ENCODE data around the gene RNASE12.

The RNASE12 gene

GRCh38 chr14:20592574-20592973, 1.4 kb upstream of the RNASE12 start:
- TF ChIP-seq USF1 (IDR thresholded peaks at IDR 0.05) = no peak
- TF ChIP-seq, protein P1, sequence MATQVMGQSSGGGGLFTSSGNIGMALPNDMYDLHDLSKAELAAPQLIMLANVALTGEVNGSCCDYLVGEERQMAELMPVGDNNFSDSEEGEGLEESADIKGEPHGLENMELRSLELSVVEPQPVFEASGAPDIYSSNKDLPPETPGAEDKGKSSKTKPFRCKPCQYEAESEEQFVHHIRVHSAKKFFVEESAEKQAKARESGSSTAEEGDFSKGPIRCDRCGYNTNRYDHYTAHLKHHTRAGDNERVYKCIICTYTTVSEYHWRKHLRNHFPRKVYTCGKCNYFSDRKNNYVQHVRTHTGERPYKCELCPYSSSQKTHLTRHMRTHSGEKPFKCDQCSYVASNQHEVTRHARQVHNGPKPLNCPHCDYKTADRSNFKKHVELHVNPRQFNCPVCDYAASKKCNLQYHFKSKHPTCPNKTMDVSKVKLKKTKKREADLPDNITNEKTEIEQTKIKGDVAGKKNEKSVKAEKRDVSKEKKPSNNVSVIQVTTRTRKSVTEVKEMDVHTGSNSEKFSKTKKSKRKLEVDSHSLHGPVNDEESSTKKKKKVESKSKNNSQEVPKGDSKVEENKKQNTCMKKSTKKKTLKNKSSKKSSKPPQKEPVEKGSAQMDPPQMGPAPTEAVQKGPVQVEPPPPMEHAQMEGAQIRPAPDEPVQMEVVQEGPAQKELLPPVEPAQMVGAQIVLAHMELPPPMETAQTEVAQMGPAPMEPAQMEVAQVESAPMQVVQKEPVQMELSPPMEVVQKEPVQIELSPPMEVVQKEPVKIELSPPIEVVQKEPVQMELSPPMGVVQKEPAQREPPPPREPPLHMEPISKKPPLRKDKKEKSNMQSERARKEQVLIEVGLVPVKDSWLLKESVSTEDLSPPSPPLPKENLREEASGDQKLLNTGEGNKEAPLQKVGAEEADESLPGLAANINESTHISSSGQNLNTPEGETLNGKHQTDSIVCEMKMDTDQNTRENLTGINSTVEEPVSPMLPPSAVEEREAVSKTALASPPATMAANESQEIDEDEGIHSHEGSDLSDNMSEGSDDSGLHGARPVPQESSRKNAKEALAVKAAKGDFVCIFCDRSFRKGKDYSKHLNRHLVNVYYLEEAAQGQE (IDR thresholded peaks at IDR 0.05; ENCODE audit: low read depth) = no peak

- TF ChIP-seq TEAD4 (IDR thresholded peaks at IDR 0.05) = no peak
- TF ChIP-seq MAX (IDR thresholded peaks at IDR 0.05) = no peak
- TF ChIP-seq TAF1 (IDR thresholded peaks at IDR 0.05; ENCODE audit: low read depth) = no peak
- no peak for TF ChIP-seq USF1 (IDR thresholded peaks at IDR 0.05)
- TF ChIP-seq ZBTB7A (IDR thresholded peaks at IDR 0.05; ENCODE audit: low read depth) = no peak
- no peak for TF ChIP-seq YY1 (IDR thresholded peaks at IDR 0.05; ENCODE audit: low read depth)
- no peak for TF ChIP-seq CREB1 (IDR thresholded peaks at IDR 0.05; ENCODE audit: low read depth)
- no peak for TF ChIP-seq EGR1 (IDR thresholded peaks at IDR 0.05)
- no peak for TF ChIP-seq FOXM1 (IDR thresholded peaks at IDR 0.05; ENCODE audit: borderline replicate concordance, low read depth)
- TF ChIP-seq, protein P1 (IDR thresholded peaks at IDR 0.05; ENCODE audit: low read depth) = no peak
- no peak for TF ChIP-seq RAD21 (IDR thresholded peaks at IDR 0.05; ENCODE audit: low read depth)
- no peak for TF ChIP-seq TCF12 (IDR thresholded peaks at IDR 0.05; ENCODE audit: low read depth)
- TF ChIP-seq CEBPB (IDR thresholded peaks at IDR 0.05) = no peak
- no peak for TF ChIP-seq EP300 (IDR thresholded peaks at IDR 0.05; ENCODE audit: borderline replicate concordance)
- TF ChIP-seq NFIC (IDR thresholded peaks at IDR 0.05) = no peak
Measured at GRCh38 chr14:20587489-20588154, 3.6 kb downstream of the RNASE12 start, which contains the start of gene RNASE11. Gene RNASE11, minus strand, starts transcription at chr14:20588001.

DNA sequence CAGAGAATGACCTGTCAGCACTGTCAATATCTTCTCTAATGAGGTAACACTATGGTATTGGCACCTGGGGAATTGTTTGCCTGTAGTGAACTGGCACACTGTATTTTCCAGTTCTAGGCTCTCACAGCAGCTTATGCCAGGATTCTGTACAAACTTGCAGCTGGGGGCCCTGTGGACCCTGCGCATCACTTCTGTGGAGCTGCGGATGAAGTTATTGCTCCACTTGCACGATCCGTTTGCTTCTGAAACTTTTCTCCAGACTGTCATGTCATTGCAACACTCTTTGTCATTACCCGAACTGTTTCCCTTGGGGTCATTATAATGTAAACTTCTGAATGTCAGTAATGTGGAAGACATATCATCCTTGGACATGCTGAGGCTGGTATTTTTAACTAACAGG, 7.3 kb downstream of the RNASE12 start:
- no peak for TF ChIP-seq CEBPB (IDR thresholded peaks at IDR 0.05)
- TF ChIP-seq FOXM1 (IDR thresholded peaks at IDR 0.05; ENCODE audit: borderline replicate concordance, low read depth) = no peak
- TF ChIP-seq CREB1 (IDR thresholded peaks at IDR 0.05; ENCODE audit: low read depth) = no peak
- TF ChIP-seq YY1 (IDR thresholded peaks at IDR 0.05; ENCODE audit: low read depth) = no peak
- no peak for TF ChIP-seq NFIC (IDR thresholded peaks at IDR 0.05)
- TF ChIP-seq ZBTB7A (IDR thresholded peaks at IDR 0.05; ENCODE audit: low read depth) = no peak
- TF ChIP-seq TCF12 (IDR thresholded peaks at IDR 0.05; ENCODE audit: low read depth) = no peak
- no peak for TF ChIP-seq MAX (IDR thresholded peaks at IDR 0.05)
- TF ChIP-seq USF1 (IDR thresholded peaks at IDR 0.05) = no peak

DNA sequence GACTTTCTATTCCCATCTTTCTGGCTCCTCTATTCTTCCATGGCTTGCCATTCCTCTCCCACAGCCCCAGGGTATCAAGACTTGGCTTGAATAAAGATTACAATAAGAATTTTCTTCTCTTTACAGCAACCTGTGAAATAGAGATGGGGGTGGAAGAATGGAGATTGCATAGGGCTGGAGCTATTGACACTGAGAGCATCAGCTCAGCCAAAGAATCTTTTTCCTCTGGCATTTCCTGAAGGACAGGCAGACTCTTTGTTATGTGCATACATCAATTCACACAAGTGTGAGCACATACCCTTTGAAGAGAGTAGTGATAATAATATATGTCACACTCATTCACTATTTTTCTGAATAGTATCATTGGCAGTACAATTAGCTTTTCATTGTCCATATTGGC, 8.0 kb downstream of the RNASE12 start:
- TF ChIP-seq EGR1 (IDR thresholded peaks at IDR 0.05) = no peak
- no peak for TF ChIP-seq CREB1 (IDR thresholded peaks at IDR 0.05; ENCODE audit: low read depth)
- TF ChIP-seq, protein P1 (IDR thresholded peaks at IDR 0.05; ENCODE audit: low read depth) = no peak
- TF ChIP-seq NFIC (IDR thresholded peaks at IDR 0.05) = no peak
- TF ChIP-seq ZBTB7A (IDR thresholded peaks at IDR 0.05; ENCODE audit: low read depth) = no peak
- no peak for TF ChIP-seq TCF12 (IDR thresholded peaks at IDR 0.05; ENCODE audit: low read depth)
- TF ChIP-seq TAF1 (IDR thresholded peaks at IDR 0.05; ENCODE audit: low read depth) = no peak
- TF ChIP-seq USF1 (IDR thresholded peaks at IDR 0.05) = no peak
- no peak for TF ChIP-seq RAD21 (IDR thresholded peaks at IDR 0.05; ENCODE audit: low read depth)
- TF ChIP-seq YY1 (IDR thresholded peaks at IDR 0.05; ENCODE audit: low read depth) = no peak
- TF ChIP-seq CEBPB (IDR thresholded peaks at IDR 0.05) = no peak
- no peak for TF ChIP-seq TEAD4 (IDR thresholded peaks at IDR 0.05)
- no peak for TF ChIP-seq MAX (IDR thresholded peaks at IDR 0.05)
- no peak for TF ChIP-seq EP300 (IDR thresholded peaks at IDR 0.05; ENCODE audit: borderline replicate concordance)
- TF ChIP-seq FOXM1 (IDR thresholded peaks at IDR 0.05; ENCODE audit: borderline replicate concordance, low read depth) = no peak

Measured in Ishikawa (cell line).